NB4 (cell line): ENCODE measurements around the gene BIN2.

Experiments used
- TF ChIP-seq, protein P1 (sequence below): IDR thresholded peaks from one replicate; pipeline ENCODE4 v1.5.1; 2012; ENCODE audit warnings: low read depth, low read length
- TF ChIP-seq, protein P2 (sequence below): IDR thresholded peaks from 2 replicates; pipeline ENCODE4 v1.6.1; 2011; ENCODE audit warnings: low read depth, low read length

DNA sequence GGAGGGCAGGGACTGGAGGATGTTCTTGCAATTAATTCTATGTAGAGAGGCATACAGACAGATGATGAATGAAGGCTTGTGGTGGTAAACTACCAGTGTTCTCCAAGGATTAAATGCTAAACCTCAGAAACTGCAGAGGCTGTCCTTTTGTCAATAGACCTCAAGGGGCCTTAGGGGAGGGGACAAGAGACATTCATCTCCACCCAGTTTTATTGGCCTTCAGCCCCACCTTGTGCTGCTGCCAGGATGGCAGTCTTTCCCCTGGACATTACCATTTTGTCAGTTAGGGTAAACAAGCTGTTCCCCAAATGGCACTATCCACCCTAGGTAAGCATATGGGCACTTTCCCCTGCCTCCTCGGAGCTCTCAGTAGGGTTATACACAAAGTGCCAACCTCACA, 48.9 kb downstream of the BIN2 start:
- TF ChIP-seq, protein P1, sequence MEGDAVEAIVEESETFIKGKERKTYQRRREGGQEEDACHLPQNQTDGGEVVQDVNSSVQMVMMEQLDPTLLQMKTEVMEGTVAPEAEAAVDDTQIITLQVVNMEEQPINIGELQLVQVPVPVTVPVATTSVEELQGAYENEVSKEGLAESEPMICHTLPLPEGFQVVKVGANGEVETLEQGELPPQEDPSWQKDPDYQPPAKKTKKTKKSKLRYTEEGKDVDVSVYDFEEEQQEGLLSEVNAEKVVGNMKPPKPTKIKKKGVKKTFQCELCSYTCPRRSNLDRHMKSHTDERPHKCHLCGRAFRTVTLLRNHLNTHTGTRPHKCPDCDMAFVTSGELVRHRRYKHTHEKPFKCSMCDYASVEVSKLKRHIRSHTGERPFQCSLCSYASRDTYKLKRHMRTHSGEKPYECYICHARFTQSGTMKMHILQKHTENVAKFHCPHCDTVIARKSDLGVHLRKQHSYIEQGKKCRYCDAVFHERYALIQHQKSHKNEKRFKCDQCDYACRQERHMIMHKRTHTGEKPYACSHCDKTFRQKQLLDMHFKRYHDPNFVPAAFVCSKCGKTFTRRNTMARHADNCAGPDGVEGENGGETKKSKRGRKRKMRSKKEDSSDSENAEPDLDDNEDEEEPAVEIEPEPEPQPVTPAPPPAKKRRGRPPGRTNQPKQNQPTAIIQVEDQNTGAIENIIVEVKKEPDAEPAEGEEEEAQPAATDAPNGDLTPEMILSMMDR, result no peak
- TF ChIP-seq, protein P2, sequence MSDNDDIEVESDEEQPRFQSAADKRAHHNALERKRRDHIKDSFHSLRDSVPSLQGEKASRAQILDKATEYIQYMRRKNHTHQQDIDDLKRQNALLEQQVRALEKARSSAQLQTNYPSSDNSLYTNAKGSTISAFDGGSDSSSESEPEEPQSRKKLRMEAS, result no peak
